ENCODE results near the gene DNPH1. TPM values are rescaled to one million over a fixed set of nuclear protein-coding genes. Genes with fewer than 3 reads are reported as not detected.

The DNPH1 gene
- polyA plus RNA-seq, 3 donors: 31.9 to 55.4 (median 42.7) TPM

GRCh38 chr6:43203029-43203717, 26.1 kb downstream of the DNPH1 start:
- peaks cover 40 to 60% of the 10 kb centered on the region in 2 donors for H3K36me3 ChIP-seq (replicated peaks in 1 of 2; ENCODE audit: control insufficient read depth in 1 of 2, insufficient read depth in 2 of 2, low read length in 2 of 2)
- WGBS (ENCODE audit: insufficient coverage): over 99% methylated on average over 15 of the region's 17 CpGs

GRCh38 chr6:43202451-43202850, 26.8 kb downstream of the DNPH1 start:
- Histone ChIP-seq H3K4me3 (replicated peaks in 1 of 3; ENCODE audit: low read depth in 2 of 3, low read length in 3 of 3) (no peak overlapping the region), H3K4me2 (replicated peaks; ENCODE audit: extremely low read depth, low read length, poor library complexity, severe bottlenecking) (no peak overlapping the region), H3K27ac (ENCODE audit: low read depth in 1 of 2, low read length in 2 of 2) (no peak overlapping the region), H3K4me1 (ENCODE audit: control insufficient read depth in 1 of 2, insufficient read depth in 2 of 2, low read length in 2 of 2) (no peaks in the 10 kb centered on the region), H4K20me1 (ENCODE audit: insufficient read depth, low read length) (no peaks in the 10 kb centered on the region), H3K27me3 (ENCODE audit: control insufficient read depth in 2 of 2, insufficient read depth in 2 of 2, low read length in 2 of 2) (no peaks in the 10 kb centered on the region), H3K36me3 (replicated peaks in 1 of 2; ENCODE audit: control insufficient read depth in 1 of 2, insufficient read depth in 2 of 2, low read length in 2 of 2) (peaks cover 47 to 67% of the 10 kb centered on the region in 2 donors), H3K79me2 (ENCODE audit: insufficient read depth, low read length) (no peaks in the 10 kb centered on the region), H3K9ac (ENCODE audit: insufficient read depth, low read length, poor library complexity, severe bottlenecking) (no peak overlapping the region), H3K9me3 (replicated peaks in 1 of 2; ENCODE audit: control insufficient read depth in 1 of 2, insufficient read depth in 1 of 2, low read length in 2 of 2) (no peaks in the 10 kb centered on the region), H2AFZ (ENCODE audit: insufficient read depth, low read depth, low read length, poor library complexity, severe bottlenecking) (no peak overlapping the region)
- H3K36me3 Mint-ChIP-seq: peaks cover 60 to 61% of the 10 kb centered on the region in 2 donors
- no peaks in the 10 kb centered on the region for H3K27me3 Mint-ChIP-seq (ENCODE audit: low read depth in 3 of 3)
- peaks cover 0 to 2% (median 0%) of the 10 kb centered on the region in 7 donors for H3K9me3 Mint-ChIP-seq
- H3K4me3 Mint-ChIP-seq: no peak overlapping the region
- H3K27ac Mint-ChIP-seq: peak overlapping the region in 1 of 7 donors; percentile 44
- no peaks in the 10 kb centered on the region for H3K4me1 Mint-ChIP-seq
- no peak for TF ChIP-seq CTCF (IDR thresholded peaks at IDR 0.05)
- no CpG with 5 or more reads among the region's 5 CpGs for WGBS (ENCODE audit: insufficient coverage)
- DNase-seq: no peak
- intact Hi-C loops (cut with micrococcal nuclease): no loop called here

More at GRCh38 chr6:43203029-43203717, 26.1 kb downstream of the DNPH1 start:
- intact Hi-C loops (cut with micrococcal nuclease): no loop called here
- H3K4me1 ChIP-seq (ENCODE audit: control insufficient read depth in 1 of 2, insufficient read depth in 2 of 2, low read length in 2 of 2): no peaks in the 10 kb centered on the region
- H3K27me3 ChIP-seq (ENCODE audit: control insufficient read depth in 2 of 2, insufficient read depth in 2 of 2, low read length in 2 of 2): no peaks in the 10 kb centered on the region
- peaks cover 55 to 59% of the 10 kb centered on the region in 2 donors for H3K36me3 Mint-ChIP-seq
- H3K4me3 Mint-ChIP-seq: no peak overlapping the region
- peak overlapping the region in 1 of 7 donors; percentile 77 for H3K27ac Mint-ChIP-seq
- no peaks in the 10 kb centered on the region for H3K79me2 ChIP-seq (ENCODE audit: insufficient read depth, low read length)
- DNase-seq: no peak
- H3K4me3 ChIP-seq (replicated peaks in 1 of 3; ENCODE audit: low read depth in 2 of 3, low read length in 3 of 3): no peak overlapping the region
- no peak for TF ChIP-seq CTCF (IDR thresholded peaks at IDR 0.05)
- no peaks in the 10 kb centered on the region for H3K4me1 Mint-ChIP-seq
- H2AFZ ChIP-seq (ENCODE audit: insufficient read depth, low read depth, low read length, poor library complexity, severe bottlenecking): no peak overlapping the region
- H3K9me3 Mint-ChIP-seq: peaks cover 0 to 2% (median 0%) of the 10 kb centered on the region in 7 donors
- no peaks in the 10 kb centered on the region for H3K27me3 Mint-ChIP-seq (ENCODE audit: low read depth in 3 of 3)
- H4K20me1 ChIP-seq (ENCODE audit: insufficient read depth, low read length): no peaks in the 10 kb centered on the region
- H3K9me3 ChIP-seq (replicated peaks in 1 of 2; ENCODE audit: control insufficient read depth in 1 of 2, insufficient read depth in 1 of 2, low read length in 2 of 2): no peaks in the 10 kb centered on the region
- no peak overlapping the region for H3K9ac ChIP-seq (ENCODE audit: insufficient read depth, low read length, poor library complexity, severe bottlenecking)
- no peak overlapping the region for H3K4me2 ChIP-seq (replicated peaks; ENCODE audit: extremely low read depth, low read length, poor library complexity, severe bottlenecking)
- H3K27ac ChIP-seq (ENCODE audit: low read depth in 1 of 2, low read length in 2 of 2): no peak overlapping the region
